ENCODE measurements around the gene CHIT1. TPM values are rescaled to one million over a fixed set of nuclear protein-coding genes. Genes with fewer than 3 reads are reported as not detected.

Gene CHIT1
- total RNA-seq, 1 donor from 2014 or later, result 0.52 TPM

GRCh38 chr1:203188686-203189232 lies 40.7 kb downstream of the CHIT1 start:
- intact Hi-C loops (cut with micrococcal nuclease), result no loop called here
- no peak for DNase-seq (ENCODE audit: low spot score)
- Mint-ChIP-seq H3K9me3 (no peaks in the 10 kb centered on the region), H3K36me3 (ENCODE audit: low read depth) (no peaks in the 10 kb centered on the region), H3K4me1 (ENCODE audit: low read depth) (no peaks in the 10 kb centered on the region), H3K27ac (no peak overlapping the region), H3K4me3 (no peak overlapping the region), H3K27me3 (ENCODE audit: insufficient read depth) (peaks cover 9% of the 10 kb centered on the region)

GRCh38 chr1:203187689-203188264 lies 41.7 kb downstream of the CHIT1 start:
- Mint-ChIP-seq H3K9me3 (no peaks in the 10 kb centered on the region), H3K4me3 (no peak overlapping the region), H3K4me1 (ENCODE audit: low read depth) (no peaks in the 10 kb centered on the region), H3K36me3 (ENCODE audit: low read depth) (no peaks in the 10 kb centered on the region), H3K27me3 (ENCODE audit: insufficient read depth) (peaks cover 9% of the 10 kb centered on the region), H3K27ac (no peak overlapping the region)
- intact Hi-C loops (cut with micrococcal nuclease), result no loop called here
- no peak for DNase-seq (ENCODE audit: low spot score)

GRCh38 chr1:203187304-203187685 lies 42.2 kb downstream of the CHIT1 start:
- Mint-ChIP-seq H3K9me3 (no peaks in the 10 kb centered on the region), H3K27ac (no peak overlapping the region)

GRCh38 chr1:203186446-203187303 lies 42.8 kb downstream of the CHIT1 start, which contains the start of gene CHI3L1:
TSS of gene CHI3L1 (minus strand) at chr1:203186704. CDS start at chr1:203186623, 81 bp downstream.
- DNase-seq (ENCODE audit: low spot score), result no peak
- no peak within 1 kb of the TSS for H3K27ac Mint-ChIP-seq
- intact Hi-C loops (cut with micrococcal nuclease), result no loop called here
- H3K27me3 Mint-ChIP-seq (ENCODE audit: insufficient read depth), result peaks cover 9% of the 10 kb centered on the region
- H3K4me3 Mint-ChIP-seq, result no peak within 1 kb of the TSS
- H3K4me1 Mint-ChIP-seq (ENCODE audit: low read depth), result no peaks in the 10 kb centered on the region
- H3K9me3 Mint-ChIP-seq, result no peaks in the 10 kb centered on the region
- H3K36me3 Mint-ChIP-seq (ENCODE audit: low read depth), result no peaks in the 10 kb centered on the region

More at GRCh38 chr1:203187304-203187685, 42.2 kb downstream of the CHIT1 start:
- intact Hi-C loops (cut with micrococcal nuclease), result no loop called here
- DNase-seq (ENCODE audit: low spot score), result no peak
- H3K36me3 Mint-ChIP-seq (ENCODE audit: low read depth), result no peaks in the 10 kb centered on the region
- no peaks in the 10 kb centered on the region for H3K4me1 Mint-ChIP-seq (ENCODE audit: low read depth)
- peaks cover 9% of the 10 kb centered on the region for H3K27me3 Mint-ChIP-seq (ENCODE audit: insufficient read depth)
- no peak overlapping the region for H3K4me3 Mint-ChIP-seq

- DNase-seq (ENCODE audit: low spot score), result no peak
Observed at GRCh38 chr1:203186091-203186445, 43.4 kb downstream of the CHIT1 start.

GRCh38 chr1:203185585-203185984 lies 43.9 kb downstream of the CHIT1 start:
- Mint-ChIP-seq H3K27me3 (ENCODE audit: insufficient read depth) (peaks cover 9% of the 10 kb centered on the region), H3K4me1 (ENCODE audit: low read depth) (no peaks in the 10 kb centered on the region), H3K4me3 (no peak overlapping the region), H3K36me3 (ENCODE audit: low read depth) (no peaks in the 10 kb centered on the region), H3K27ac (no peak overlapping the region), H3K9me3 (no peaks in the 10 kb centered on the region)
- intact Hi-C loops (cut with micrococcal nuclease), result no loop called here
- no peak for DNase-seq (ENCODE audit: low spot score)

More at GRCh38 chr1:203186091-203186445, 43.4 kb downstream of the CHIT1 start:
- Mint-ChIP-seq H3K4me1 (ENCODE audit: low read depth) (no peaks in the 10 kb centered on the region), H3K27me3 (ENCODE audit: insufficient read depth) (peaks cover 9% of the 10 kb centered on the region), H3K27ac (no peak overlapping the region), H3K4me3 (no peak overlapping the region), H3K36me3 (ENCODE audit: low read depth) (no peaks in the 10 kb centered on the region), H3K9me3 (no peaks in the 10 kb centered on the region)
- intact Hi-C loops (cut with micrococcal nuclease), result no loop called here

- no peak for DNase-seq (ENCODE audit: low spot score)
- no peaks in the 10 kb centered on the region for H3K4me1 Mint-ChIP-seq (ENCODE audit: low read depth)
- H3K27ac Mint-ChIP-seq, result no peak overlapping the region
- no peak overlapping the region for H3K4me3 Mint-ChIP-seq
- H3K27me3 Mint-ChIP-seq (ENCODE audit: insufficient read depth), result peaks cover 9% of the 10 kb centered on the region
- H3K9me3 Mint-ChIP-seq, result no peaks in the 10 kb centered on the region
- H3K36me3 Mint-ChIP-seq (ENCODE audit: low read depth), result no peaks in the 10 kb centered on the region
- intact Hi-C loops (cut with micrococcal nuclease), result no loop called here
Observed at GRCh38 chr1:203185061-203185461, 44.4 kb downstream of the CHIT1 start.

- intact Hi-C loops (cut with micrococcal nuclease), result no loop called here
- no peak overlapping the region for H3K27ac Mint-ChIP-seq
- peaks cover 9% of the 10 kb centered on the region for H3K27me3 Mint-ChIP-seq (ENCODE audit: insufficient read depth)
- H3K9me3 Mint-ChIP-seq, result no peaks in the 10 kb centered on the region
- DNase-seq (ENCODE audit: low spot score), result no peak
- H3K36me3 Mint-ChIP-seq (ENCODE audit: low read depth), result no peaks in the 10 kb centered on the region
- no peaks in the 10 kb centered on the region for H3K4me1 Mint-ChIP-seq (ENCODE audit: low read depth)
- H3K4me3 Mint-ChIP-seq, result no peak overlapping the region
Observed at GRCh38 chr1:203184467-203184866, 45.0 kb downstream of the CHIT1 start.

- peaks cover 9% of the 10 kb centered on the region for H3K27me3 Mint-ChIP-seq (ENCODE audit: insufficient read depth)
- no peak overlapping the region for H3K4me3 Mint-ChIP-seq
- DNase-seq (ENCODE audit: low spot score), result no peak
- H3K27ac Mint-ChIP-seq, result no peak overlapping the region
- intact Hi-C loops (cut with micrococcal nuclease), result no loop called here
- H3K4me1 Mint-ChIP-seq (ENCODE audit: low read depth), result no peaks in the 10 kb centered on the region
- no peaks in the 10 kb centered on the region for H3K9me3 Mint-ChIP-seq
- H3K36me3 Mint-ChIP-seq (ENCODE audit: low read depth), result no peaks in the 10 kb centered on the region
Observed at GRCh38 chr1:203183828-203184227, 45.6 kb downstream of the CHIT1 start.

GRCh38 chr1:203182387-203182953 lies 47.0 kb downstream of the CHIT1 start:
- DNase-seq (ENCODE audit: low spot score), result no peak
- intact Hi-C loops (cut with micrococcal nuclease), result no loop called here
- Mint-ChIP-seq H3K4me1 (ENCODE audit: low read depth) (no peaks in the 10 kb centered on the region), H3K9me3 (no peaks in the 10 kb centered on the region), H3K27ac (no peak overlapping the region), H3K36me3 (ENCODE audit: low read depth) (no peaks in the 10 kb centered on the region), H3K4me3 (no peak overlapping the region), H3K27me3 (ENCODE audit: insufficient read depth) (peaks cover 2% of the 10 kb centered on the region)

- intact Hi-C loops (cut with micrococcal nuclease), result no loop called here
- Mint-ChIP-seq H3K4me1 (ENCODE audit: low read depth) (no peaks in the 10 kb centered on the region), H3K9me3 (no peaks in the 10 kb centered on the region), H3K36me3 (ENCODE audit: low read depth) (no peaks in the 10 kb centered on the region), H3K27ac (no peak overlapping the region), H3K4me3 (no peak overlapping the region), H3K27me3 (ENCODE audit: insufficient read depth) (peaks cover 2% of the 10 kb centered on the region)
- no peak for DNase-seq (ENCODE audit: low spot score)
Observed at GRCh38 chr1:203181586-203182386, 47.7 kb downstream of the CHIT1 start.

GRCh38 chr1:203180611-203181330 lies 48.7 kb downstream of the CHIT1 start:
- Mint-ChIP-seq H3K4me1 (ENCODE audit: low read depth) (no peaks in the 10 kb centered on the region), H3K4me3 (no peak overlapping the region), H3K36me3 (ENCODE audit: low read depth) (no peaks in the 10 kb centered on the region), H3K27me3 (ENCODE audit: insufficient read depth) (peaks cover under 1% of the 10 kb centered on the region), H3K27ac (no peak overlapping the region), H3K9me3 (no peaks in the 10 kb centered on the region)
- intact Hi-C loops (cut with micrococcal nuclease), result no loop called here
- DNase-seq (ENCODE audit: low spot score), result no peak
